ENCODE results near the gene EIF6. TPM values are rescaled to one million over a fixed set of nuclear protein-coding genes. Genes with fewer than 3 reads are reported as not detected.

The EIF6 gene
- total RNA-seq, 1 experiment from 2014 or later = 180 TPM

DNA sequence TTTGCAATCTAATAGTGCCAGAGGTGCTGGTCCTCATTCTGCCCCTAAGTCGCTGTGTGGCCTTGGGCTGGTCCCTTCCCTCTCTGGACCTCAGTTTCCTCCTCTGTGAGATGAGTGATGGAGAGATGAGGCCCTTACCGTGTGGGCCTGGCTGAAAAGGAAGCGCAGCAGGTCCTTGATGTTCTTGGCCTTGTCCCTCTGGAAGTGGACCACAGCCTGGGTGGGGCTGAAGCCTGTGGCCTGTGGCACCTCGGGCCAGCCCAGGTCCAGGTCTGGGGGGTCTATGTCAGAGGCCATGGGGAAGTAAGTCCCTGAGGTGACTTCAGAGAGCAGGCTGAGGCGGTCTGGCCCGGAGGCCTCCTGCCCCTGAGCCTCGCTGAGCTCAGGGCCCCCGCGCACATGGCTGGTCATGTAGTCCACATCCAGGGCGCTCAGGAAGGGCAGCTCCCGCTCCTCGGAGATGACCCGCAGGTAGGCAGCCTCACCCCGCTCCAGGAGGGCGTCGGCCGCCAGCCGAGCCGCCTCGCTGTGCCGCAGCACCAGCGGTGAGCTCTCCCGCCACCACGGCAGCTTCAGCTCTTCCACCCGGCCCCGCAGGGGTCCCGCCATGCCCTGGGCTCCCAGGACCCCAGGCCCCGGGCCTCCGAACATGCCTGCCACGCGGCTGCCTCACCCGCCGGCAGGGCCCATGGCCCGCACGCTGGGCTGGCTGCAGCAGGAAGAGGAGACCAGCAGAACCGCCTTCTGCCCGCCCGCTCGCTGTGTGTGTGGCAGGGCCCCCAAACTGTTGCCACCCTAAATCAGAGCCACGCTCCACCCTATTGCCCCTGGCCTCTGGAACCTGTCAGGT, 7.3 kb upstream of the EIF6 start, which contains the start of gene FAM83C:
Gene FAM83C (minus strand): TSS at position 772 of the 850 bp plus-strand sequence. CDS start 121 bp downstream, at position 651.
- Histone ChIP-seq H3K9me3 (ENCODE audit: low read depth, low read length, poor library complexity, severe bottlenecking) (no peaks in the 10 kb centered on the region), H3K36me3 (ENCODE audit: insufficient read depth, low read length, poor library complexity, severe bottlenecking) (no peaks in the 10 kb centered on the region), H3K27ac (ENCODE audit: low read depth, low read length, poor library complexity, severe bottlenecking) (no peak within 1 kb of the TSS), H3K4me3 (ENCODE audit: low read depth, low read length, poor library complexity, severe bottlenecking) (no peak within 1 kb of the TSS), H3K27me3 (replicated peaks; ENCODE audit: insufficient read depth, low read depth, low read length, poor library complexity) (no peaks in the 10 kb centered on the region), H3K4me1 (ENCODE audit: insufficient read depth, low read length, poor library complexity, severe bottlenecking) (no peaks in the 10 kb centered on the region)
- DNase-seq (ENCODE audit: low spot score) = no peak
- POLR2A ChIA-PET (ENCODE audit: low non-redundant PET) = no interaction called here
- BruUV-seq (replicated peaks) = no TSS peak
- intact Hi-C loops (cut with micrococcal nuclease; ENCODE audit: unreplicated experiment) = no loop called here
- CTCF ChIA-PET = no interaction called here
- no peak for TF ChIP-seq EZH2 (IDR thresholded peaks at IDR 0.05; ENCODE audit: borderline replicate concordance, low read depth, low read length, poor library complexity, severe bottlenecking)
- TF ChIP-seq, protein P1, sequence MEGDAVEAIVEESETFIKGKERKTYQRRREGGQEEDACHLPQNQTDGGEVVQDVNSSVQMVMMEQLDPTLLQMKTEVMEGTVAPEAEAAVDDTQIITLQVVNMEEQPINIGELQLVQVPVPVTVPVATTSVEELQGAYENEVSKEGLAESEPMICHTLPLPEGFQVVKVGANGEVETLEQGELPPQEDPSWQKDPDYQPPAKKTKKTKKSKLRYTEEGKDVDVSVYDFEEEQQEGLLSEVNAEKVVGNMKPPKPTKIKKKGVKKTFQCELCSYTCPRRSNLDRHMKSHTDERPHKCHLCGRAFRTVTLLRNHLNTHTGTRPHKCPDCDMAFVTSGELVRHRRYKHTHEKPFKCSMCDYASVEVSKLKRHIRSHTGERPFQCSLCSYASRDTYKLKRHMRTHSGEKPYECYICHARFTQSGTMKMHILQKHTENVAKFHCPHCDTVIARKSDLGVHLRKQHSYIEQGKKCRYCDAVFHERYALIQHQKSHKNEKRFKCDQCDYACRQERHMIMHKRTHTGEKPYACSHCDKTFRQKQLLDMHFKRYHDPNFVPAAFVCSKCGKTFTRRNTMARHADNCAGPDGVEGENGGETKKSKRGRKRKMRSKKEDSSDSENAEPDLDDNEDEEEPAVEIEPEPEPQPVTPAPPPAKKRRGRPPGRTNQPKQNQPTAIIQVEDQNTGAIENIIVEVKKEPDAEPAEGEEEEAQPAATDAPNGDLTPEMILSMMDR (conservative IDR thresholded peaks at IDR 0.05; ENCODE audit: low read depth, low read length) = no peak

DNA sequence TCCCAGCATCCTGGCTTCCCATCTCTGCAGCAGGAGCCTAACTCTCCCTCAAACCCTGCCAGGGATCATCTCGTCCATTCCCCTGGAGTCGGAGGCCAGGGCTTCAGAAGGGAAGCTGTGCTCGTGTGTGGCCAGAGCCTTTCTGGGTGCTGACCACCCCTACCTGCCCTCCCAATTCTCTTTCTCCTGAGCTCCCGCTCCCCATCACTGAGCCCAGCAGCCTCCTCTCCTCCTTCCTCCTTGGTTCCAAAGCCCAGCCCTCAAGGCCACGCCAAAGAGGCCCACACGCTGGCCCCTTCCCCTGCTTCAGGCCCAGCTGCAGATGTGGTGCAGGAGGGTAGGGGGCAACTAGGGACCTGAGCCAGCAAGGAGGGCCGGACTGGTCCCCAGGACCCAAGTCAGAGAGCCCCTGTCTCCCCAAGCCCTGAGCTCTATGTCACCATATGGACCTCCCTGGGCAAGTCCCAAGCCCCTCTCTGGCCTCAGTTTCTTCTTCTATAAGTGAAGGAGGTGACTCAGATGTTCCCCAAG, 6.4 kb upstream of the EIF6 start:
- Histone ChIP-seq H3K4me1 (ENCODE audit: insufficient read depth, low read length, poor library complexity, severe bottlenecking) (no peaks in the 10 kb centered on the region), H3K4me3 (ENCODE audit: low read depth, low read length, poor library complexity, severe bottlenecking) (no peak overlapping the region), H3K27ac (ENCODE audit: low read depth, low read length, poor library complexity, severe bottlenecking) (no peak overlapping the region), H3K9me3 (ENCODE audit: low read depth, low read length, poor library complexity, severe bottlenecking) (no peaks in the 10 kb centered on the region), H3K36me3 (ENCODE audit: insufficient read depth, low read length, poor library complexity, severe bottlenecking) (no peaks in the 10 kb centered on the region), H3K27me3 (replicated peaks; ENCODE audit: insufficient read depth, low read depth, low read length, poor library complexity) (no peaks in the 10 kb centered on the region)
- TF ChIP-seq, protein P1 (conservative IDR thresholded peaks at IDR 0.05; ENCODE audit: low read depth, low read length) = no peak
- no peak for TF ChIP-seq EZH2 (IDR thresholded peaks at IDR 0.05; ENCODE audit: borderline replicate concordance, low read depth, low read length, poor library complexity, severe bottlenecking)
- ChIA-PET CTCF (no interaction called here), POLR2A (ENCODE audit: low non-redundant PET) (no interaction called here)
- DNase-seq (ENCODE audit: low spot score) = no peak
- BruUV-seq (replicated peaks) = no TSS peak
- intact Hi-C loops (cut with micrococcal nuclease; ENCODE audit: unreplicated experiment) = no loop called here

DNA sequence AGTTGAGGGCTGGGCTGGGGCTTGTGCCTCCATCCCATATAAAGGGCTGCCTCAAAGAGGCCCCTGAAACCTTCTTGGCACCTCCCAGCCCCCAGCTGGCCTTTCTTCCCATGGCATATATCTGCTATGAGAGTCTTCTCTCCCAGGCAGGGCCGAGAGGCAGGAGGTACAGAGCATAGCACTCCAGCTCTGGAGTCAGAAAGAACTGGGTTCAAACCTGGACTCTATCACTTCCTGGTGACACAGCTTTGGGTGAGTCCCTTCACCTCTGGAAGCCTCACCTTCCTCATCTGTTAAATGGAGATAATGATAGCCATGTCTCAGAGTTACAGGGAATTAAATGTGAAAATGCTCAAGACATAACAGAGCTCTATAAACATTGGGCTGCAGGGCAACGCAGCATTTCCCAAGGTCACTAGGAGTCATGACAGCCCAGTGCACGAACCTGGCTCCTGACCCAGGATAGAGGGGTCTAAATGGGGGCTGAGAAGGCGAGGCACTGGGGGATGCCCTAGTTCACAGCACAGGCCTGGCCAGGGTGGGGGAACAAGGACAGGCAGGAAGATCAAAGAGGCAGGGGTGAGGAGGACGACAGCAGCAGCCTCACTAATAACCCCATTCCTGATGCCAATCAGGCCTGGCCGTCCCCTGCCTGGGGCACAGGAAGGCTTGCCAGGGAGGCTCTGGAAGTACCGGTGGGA, 5.8 kb upstream of the EIF6 start:
- CTCF ChIA-PET = no interaction called here
- TF ChIP-seq EZH2 (IDR thresholded peaks at IDR 0.05; ENCODE audit: borderline replicate concordance, low read depth, low read length, poor library complexity, severe bottlenecking) = no peak
- TF ChIP-seq, protein P1 (conservative IDR thresholded peaks at IDR 0.05; ENCODE audit: low read depth, low read length) = no peak

More for the DNA sequence above, 5.8 kb upstream of the EIF6 start:
- Histone ChIP-seq H3K27ac (ENCODE audit: low read depth, low read length, poor library complexity, severe bottlenecking) (no peak overlapping the region), H3K4me3 (ENCODE audit: low read depth, low read length, poor library complexity, severe bottlenecking) (no peak overlapping the region), H3K9me3 (ENCODE audit: low read depth, low read length, poor library complexity, severe bottlenecking) (no peaks in the 10 kb centered on the region), H3K4me1 (ENCODE audit: insufficient read depth, low read length, poor library complexity, severe bottlenecking) (no peaks in the 10 kb centered on the region), H3K36me3 (ENCODE audit: insufficient read depth, low read length, poor library complexity, severe bottlenecking) (no peaks in the 10 kb centered on the region), H3K27me3 (replicated peaks; ENCODE audit: insufficient read depth, low read depth, low read length, poor library complexity) (no peaks in the 10 kb centered on the region)
- BruUV-seq (replicated peaks) = no TSS peak
- POLR2A ChIA-PET (ENCODE audit: low non-redundant PET) = no interaction called here
- intact Hi-C loops (cut with micrococcal nuclease; ENCODE audit: unreplicated experiment) = no loop called here
- no peak for DNase-seq (ENCODE audit: low spot score)
